GM18951 (cell line): ENCODE results near the gene SSB.
"Not testable (repeated sequence)": the region's sequence is repeated elsewhere in the genome, so short reads cannot be mapped to it uniquely, and the experiment has no call there.

ENCODE experiments used
- POLR2A ChIP-seq: IDR thresholded peaks from 4 replicates; pipeline ENCODE4 v1.6.1; 2011; ENCODE audit warnings: mild to moderate bottlenecking; ENCODE audit not compliant: insufficient read length, insufficient read depth; ENCODE audit errors: extremely low read depth
- in situ Hi-C: fragments of 300-500 bp; cut with MboI; formaldehyde crosslinking; loops from one replicate; pipeline ENCODE4 v1.12.0; 2022; ENCODE audit warnings: low sequenced_read_pairs, mixed read lengths, inconsistent platforms; ENCODE audit not compliant: unreplicated experiment

Gene SSB

GRCh38 chr2:169798397-169798717, 314 bp upstream of the SSB start:
- in situ Hi-C loops: no loop called here
- no peak for TF ChIP-seq POLR2A

- TF ChIP-seq POLR2A: no peak
- in situ Hi-C loops: no loop called here
Measured at GRCh38 chr2:169803480-169803879, 4.8 kb downstream of the SSB start.

GRCh38 chr2:169806586-169806985, 7.9 kb downstream of the SSB start:
- in situ Hi-C loops: no loop called here
- no peak for TF ChIP-seq POLR2A

- no peak for TF ChIP-seq POLR2A
- in situ Hi-C loops: no loop called here
Measured at GRCh38 chr2:169808221-169808620, 9.6 kb downstream of the SSB start.

- TF ChIP-seq POLR2A: no peak
- in situ Hi-C loops: no loop called here
Measured at GRCh38 chr2:169815849-169816248, 17.2 kb downstream of the SSB start.

GRCh38 chr2:169816961-169817360, 18.3 kb downstream of the SSB start:
- in situ Hi-C loops: not testable (repeated sequence)

- in situ Hi-C loops: not testable (repeated sequence)
Measured at GRCh38 chr2:169817369-169817768, 18.7 kb downstream of the SSB start.

- in situ Hi-C loops: no loop called here
- TF ChIP-seq POLR2A: no peak
Measured at GRCh38 chr2:169818241-169818640, 19.6 kb downstream of the SSB start.

GRCh38 chr2:169819106-169819505, 20.4 kb downstream of the SSB start:
- TF ChIP-seq POLR2A: no peak
- in situ Hi-C loops: no loop called here

- in situ Hi-C loops: not testable (repeated sequence)
Measured at GRCh38 chr2:169820101-169820500, 21.4 kb downstream of the SSB start.

- no peak for TF ChIP-seq POLR2A
- in situ Hi-C loops: no loop called here
Measured at GRCh38 chr2:169822036-169822435, 23.4 kb downstream of the SSB start.

- in situ Hi-C loops: no loop called here
- no peak for TF ChIP-seq POLR2A
Measured at GRCh38 chr2:169822785-169823392, 24.2 kb downstream of the SSB start.

GRCh38 chr2:169823996-169824372, 25.3 kb downstream of the SSB start:
- in situ Hi-C loops: no loop called here
- no peak for TF ChIP-seq POLR2A

GRCh38 chr2:169824373-169825333, 26.0 kb downstream of the SSB start, which contains the start of gene METTL5:
METTL5 (minus strand) TSS chr2:169824905; CDS start chr2:169824597, 308 bp downstream.
- TF ChIP-seq POLR2A: peak; percentile 88
- in situ Hi-C loops: no loop called here

GRCh38 chr2:169827272-169828140, 28.8 kb downstream of the SSB start, which contains the start of gene UBR3:
UBR3 (plus strand) TSS chr2:169827454; CDS start chr2:169827508, 54 bp downstream.
- peak; percentile 87 for TF ChIP-seq POLR2A
- in situ Hi-C loops: no loop called here
